ENCODE data around the gene ALAD. TPM values are rescaled to one million over a fixed set of nuclear protein-coding genes. Genes with fewer than 3 reads are reported as not detected.

ALAD gene
- total RNA-seq, 1 experiment from 2014 or later = 18.9 TPM

GRCh38 chr9:113428062-113428615 is 27.1 kb upstream of the ALAD start:
- TF ChIP-seq EZH2 (IDR thresholded peaks at IDR 0.05; ENCODE audit: borderline replicate concordance, low read depth, low read length, poor library complexity, severe bottlenecking) (no peak), CTCF (conservative IDR thresholded peaks at IDR 0.05; ENCODE audit: low read depth, low read length) (no peak)
- Histone ChIP-seq H3K9me3 (ENCODE audit: low read depth, low read length, poor library complexity, severe bottlenecking) (no peaks in the 10 kb centered on the region), H3K4me3 (ENCODE audit: low read depth, low read length, poor library complexity, severe bottlenecking) (no peak overlapping the region), H3K27me3 (replicated peaks; ENCODE audit: insufficient read depth, low read depth, low read length, poor library complexity) (peaks cover 3% of the 10 kb centered on the region), H3K4me1 (ENCODE audit: insufficient read depth, low read length, poor library complexity, severe bottlenecking) (no peaks in the 10 kb centered on the region), H3K36me3 (ENCODE audit: insufficient read depth, low read length, poor library complexity, severe bottlenecking) (no peaks in the 10 kb centered on the region), H3K27ac (ENCODE audit: low read depth, low read length, poor library complexity, severe bottlenecking) (no peak overlapping the region)
- DNase-seq (ENCODE audit: low spot score) = no peak
- intact Hi-C loops (cut with micrococcal nuclease; ENCODE audit: unreplicated experiment) = no loop called here
- CTCF ChIA-PET = no interaction called here
- BruUV-seq (replicated peaks) = no TSS peak
- POLR2A ChIA-PET (ENCODE audit: low non-redundant PET) = no interaction called here

DNA sequence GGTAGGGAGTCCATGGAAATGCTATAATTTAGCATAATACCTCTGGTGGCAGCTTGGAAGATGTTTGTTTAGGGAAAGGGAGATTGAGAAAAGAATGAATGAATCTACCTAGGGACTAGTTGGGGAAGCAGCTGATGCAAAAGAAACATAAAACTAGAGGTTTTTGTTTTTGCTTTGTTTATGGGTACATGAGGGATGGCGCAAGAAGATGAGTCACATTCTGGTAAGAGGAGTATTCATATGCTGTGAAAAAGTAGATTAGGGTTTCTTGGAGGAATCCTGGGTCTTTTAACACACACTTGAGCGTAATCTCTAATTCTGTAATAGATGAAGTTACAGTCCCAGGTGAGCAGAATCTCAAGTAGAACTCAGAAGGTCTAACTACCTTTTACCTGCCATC is 26.5 kb upstream of the ALAD start:
- Histone ChIP-seq H3K4me3 (ENCODE audit: low read depth, low read length, poor library complexity, severe bottlenecking) (no peak overlapping the region), H3K4me1 (ENCODE audit: insufficient read depth, low read length, poor library complexity, severe bottlenecking) (no peaks in the 10 kb centered on the region), H3K36me3 (ENCODE audit: insufficient read depth, low read length, poor library complexity, severe bottlenecking) (no peaks in the 10 kb centered on the region), H3K27me3 (replicated peaks; ENCODE audit: insufficient read depth, low read depth, low read length, poor library complexity) (peaks cover 3% of the 10 kb centered on the region), H3K27ac (ENCODE audit: low read depth, low read length, poor library complexity, severe bottlenecking) (no peak overlapping the region), H3K9me3 (ENCODE audit: low read depth, low read length, poor library complexity, severe bottlenecking) (no peaks in the 10 kb centered on the region)
- intact Hi-C loops (cut with micrococcal nuclease; ENCODE audit: unreplicated experiment) = no loop called here
- no TSS peak for BruUV-seq (replicated peaks)
- TF ChIP-seq CTCF (conservative IDR thresholded peaks at IDR 0.05; ENCODE audit: low read depth, low read length) (no peak), EZH2 (IDR thresholded peaks at IDR 0.05; ENCODE audit: borderline replicate concordance, low read depth, low read length, poor library complexity, severe bottlenecking) (no peak)
- no peak for DNase-seq (ENCODE audit: low spot score)
- CTCF ChIA-PET = no interaction called here
- POLR2A ChIA-PET (ENCODE audit: low non-redundant PET) = no interaction called here

DNA sequence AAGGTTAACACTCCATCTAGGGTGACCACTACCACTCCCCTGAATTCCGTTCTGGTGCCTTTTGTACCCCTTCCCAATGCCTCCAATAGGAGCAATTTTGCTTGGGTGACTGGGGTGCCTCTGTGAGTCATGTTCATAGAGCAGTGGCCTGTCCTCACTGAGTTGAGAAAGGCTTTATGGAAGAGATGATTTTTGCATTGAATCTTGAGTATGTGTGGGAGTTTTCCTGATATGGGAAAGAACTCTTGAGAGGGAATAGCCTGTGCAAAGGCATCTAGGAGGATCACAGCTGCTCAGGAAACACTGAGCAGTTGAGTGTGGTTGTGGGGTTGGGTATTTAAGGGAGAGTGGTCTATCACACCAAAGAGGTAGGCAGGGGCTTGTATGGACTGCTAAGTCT is 25.6 kb upstream of the ALAD start:
- TF ChIP-seq EZH2 (IDR thresholded peaks at IDR 0.05; ENCODE audit: borderline replicate concordance, low read depth, low read length, poor library complexity, severe bottlenecking) (no peak), CTCF (conservative IDR thresholded peaks at IDR 0.05; ENCODE audit: low read depth, low read length) (no peak)
- Histone ChIP-seq H3K9me3 (ENCODE audit: low read depth, low read length, poor library complexity, severe bottlenecking) (no peaks in the 10 kb centered on the region), H3K36me3 (ENCODE audit: insufficient read depth, low read length, poor library complexity, severe bottlenecking) (no peaks in the 10 kb centered on the region), H3K27me3 (replicated peaks; ENCODE audit: insufficient read depth, low read depth, low read length, poor library complexity) (peaks cover 3% of the 10 kb centered on the region), H3K4me3 (ENCODE audit: low read depth, low read length, poor library complexity, severe bottlenecking) (no peak overlapping the region), H3K4me1 (ENCODE audit: insufficient read depth, low read length, poor library complexity, severe bottlenecking) (no peaks in the 10 kb centered on the region), H3K27ac (ENCODE audit: low read depth, low read length, poor library complexity, severe bottlenecking) (no peak overlapping the region)
- POLR2A ChIA-PET (ENCODE audit: low non-redundant PET) = interaction anchor here (0.6 kb wide), 1 partner anchor 177 kb away, joined by 10 read pairs; no protein-coding TSS in a partner anchor
- intact Hi-C loops (cut with micrococcal nuclease; ENCODE audit: unreplicated experiment) = no loop called here
- CTCF ChIA-PET = no interaction called here
- no peak for DNase-seq (ENCODE audit: low spot score)
- BruUV-seq (replicated peaks) = no TSS peak
